Neutrophil (primary cell): ENCODE measurements around the gene CSF3.
A peak's percentile ranks its signal among the peaks of the same experiment; 100 is the strongest.

Source experiments
- H3K27ac ChIP-seq: fragments of 200-600 bp; sonication (generic); 2 replicates; pipeline ENCODE4 v1.5.1; 2016; ENCODE audit warnings: mild to moderate bottlenecking, moderate library complexity
- H3K27me3 ChIP-seq: fragments of 200-600 bp; sonication (generic); 2 replicates; pipeline ENCODE4 v1.6.0; 2016; ENCODE audit warnings: mild to moderate bottlenecking
- H3K36me3 ChIP-seq: fragments of 200-600 bp; sonication (generic); 2 replicates; pipeline ENCODE4 v1.5.1; 2017
- H3K4me1 ChIP-seq, 2 experiments: fragments of 200-600 bp in 1 of 2; sonication (generic) in 1 of 2; 1 replicate in 1 of 2; 2 replicates in 1 of 2; pipeline versions ENCODE4 v1.5.1 to v1.6.1; 2013 to 2016; ENCODE audit warnings: low read depth in 1 of 2, low read length in 1 of 2, mild to moderate bottlenecking in 1 of 2, moderate library complexity in 1 of 2; ENCODE audit not compliant: control insufficient read depth in 1 of 2, insufficient read depth in 1 of 2
- H3K4me3 ChIP-seq, 2 experiments: fragments of 200-600 bp in 1 of 2; sonication (generic) in 1 of 2; 1 replicate in 1 of 2; 2 replicates in 1 of 2; pipeline ENCODE4 v1.5.1; 2013 to 2016; ENCODE audit warnings: low read depth in 1 of 2, low read length in 1 of 2, mild to moderate bottlenecking in 1 of 2, moderate library complexity in 1 of 2
- H3K9me3 ChIP-seq: fragments of 200-600 bp; sonication (generic); 2 replicates; pipeline ENCODE4 v1.5.1; 2016
- CTCF ChIP-seq: fragments of 200-600 bp; sonication (generic); IDR thresholded peaks from 2 replicates; pipeline ENCODE4 v1.5.1; 2016; ENCODE audit warnings: antibody characterized with exemption

CSF3 gene

DNA sequence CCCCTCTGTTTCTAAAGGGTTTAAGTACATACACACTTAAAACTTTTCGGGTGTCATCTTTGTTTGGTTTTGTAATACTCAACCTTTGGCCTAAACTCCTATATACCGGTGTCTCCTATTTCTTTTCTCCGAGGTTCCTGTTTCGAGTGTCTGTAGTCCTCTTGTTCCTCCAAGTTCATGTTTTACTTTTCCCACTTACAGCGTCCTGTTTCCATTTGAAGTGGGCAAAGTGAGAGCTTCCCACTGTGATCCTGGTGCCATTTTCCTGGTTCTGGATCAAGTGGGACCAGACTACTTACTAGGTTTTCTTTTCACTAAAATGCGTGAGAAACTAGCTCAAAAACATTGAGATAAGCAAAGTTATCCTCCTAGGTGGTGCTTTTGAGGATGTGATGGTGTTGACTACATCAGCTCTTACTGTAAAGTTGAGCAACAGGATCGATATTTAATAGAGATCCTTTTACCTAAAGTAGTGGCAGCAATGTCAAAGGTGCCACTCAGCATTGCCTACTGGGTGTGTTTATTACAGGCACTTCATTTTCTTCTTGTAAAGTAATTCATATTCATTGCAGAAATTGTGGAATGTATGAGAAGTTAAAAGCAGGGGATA is 33.4 kb upstream of the CSF3 start:
- H3K27me3 ChIP-seq: no peaks in the 10 kb centered on the region
- no peak for TF ChIP-seq CTCF
- H3K4me1 ChIP-seq: peaks cover 27 to 30% of the 10 kb centered on the region in 2 experiments
- peak overlapping the region; percentile 90 for H3K27ac ChIP-seq
- peaks cover 27% of the 10 kb centered on the region for H3K36me3 ChIP-seq
- no peaks in the 10 kb centered on the region for H3K9me3 ChIP-seq
- H3K4me3 ChIP-seq: peak overlapping the region; percentile 78 to 96

DNA sequence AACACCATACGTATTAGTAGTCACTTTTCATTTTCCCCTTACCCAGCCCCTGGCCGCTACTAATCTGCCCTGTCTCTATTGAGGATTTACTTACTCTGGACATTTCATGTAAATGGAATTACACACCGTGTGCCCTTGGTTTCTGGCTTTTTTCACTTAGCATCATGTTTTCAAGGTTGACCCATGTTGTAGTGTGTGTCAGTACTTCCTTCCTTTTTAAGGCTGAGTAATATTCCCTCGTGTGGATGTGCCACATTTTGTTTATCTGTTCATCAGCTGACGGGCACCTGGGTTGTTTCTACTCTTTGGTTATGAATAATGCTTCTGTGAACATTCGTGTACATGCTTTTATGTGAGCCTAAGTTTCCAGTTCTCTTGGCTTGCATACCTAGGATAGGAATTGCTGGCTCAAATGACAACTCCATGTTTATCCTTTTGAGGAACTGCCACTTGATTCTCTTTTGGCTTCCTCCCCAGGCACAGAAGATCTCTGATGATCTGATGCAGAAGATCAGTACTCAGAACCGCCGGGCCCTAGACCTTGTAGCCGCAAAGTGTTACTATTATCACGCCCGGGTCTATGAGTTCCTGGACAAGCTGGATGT is 26.9 kb upstream of the CSF3 start:
- Histone ChIP-seq H3K36me3 (peaks cover 92% of the 10 kb centered on the region), H3K27ac (no peak overlapping the region)

GRCh38 chr17:39994448-39994847 is 20.8 kb upstream of the CSF3 start:
- no peak for TF ChIP-seq CTCF
- Histone ChIP-seq H3K27me3 (no peaks in the 10 kb centered on the region), H3K27ac (no peak overlapping the region), H3K4me3 (no peak overlapping the region), H3K36me3 (peaks cover 95% of the 10 kb centered on the region), H3K4me1 (no peaks in the 10 kb centered on the region), H3K9me3 (no peaks in the 10 kb centered on the region)

More for the DNA sequence above, 26.9 kb upstream of the CSF3 start:
- Histone ChIP-seq H3K27me3 (no peaks in the 10 kb centered on the region), H3K4me3 (no peak overlapping the region), H3K4me1 (no peaks in the 10 kb centered on the region), H3K9me3 (no peaks in the 10 kb centered on the region)
- no peak for TF ChIP-seq CTCF

GRCh38 chr17:39995438-39995837 is 19.8 kb upstream of the CSF3 start:
- Histone ChIP-seq H3K36me3 (peaks cover 85% of the 10 kb centered on the region), H3K27me3 (no peaks in the 10 kb centered on the region), H3K4me1 (no peaks in the 10 kb centered on the region), H3K9me3 (no peaks in the 10 kb centered on the region), H3K27ac (no peak overlapping the region), H3K4me3 (no peak overlapping the region)
- TF ChIP-seq CTCF: no peak

DNA sequence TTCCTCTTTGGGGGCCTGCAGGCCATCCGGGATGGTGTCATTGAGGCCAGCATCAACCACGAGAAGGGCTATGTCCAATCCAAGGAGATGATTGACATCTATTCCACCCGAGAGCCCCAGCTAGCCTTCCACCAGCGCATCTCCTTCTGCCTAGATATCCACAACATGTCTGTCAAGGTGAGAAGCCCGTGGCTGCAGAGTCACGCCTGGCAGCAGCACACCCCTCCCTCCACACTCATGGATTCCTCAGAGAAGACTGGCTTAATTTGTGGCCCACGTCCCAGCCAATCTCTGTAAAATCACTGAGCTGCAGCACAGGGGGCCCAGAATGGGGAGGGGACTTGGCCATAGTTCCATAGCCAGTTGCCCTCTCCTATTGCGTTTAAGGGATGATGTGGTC is 19.1 kb upstream of the CSF3 start:
- no peaks in the 10 kb centered on the region for H3K27me3 ChIP-seq
- no peak for TF ChIP-seq CTCF
- H3K9me3 ChIP-seq: no peaks in the 10 kb centered on the region
- H3K36me3 ChIP-seq: peaks cover 78% of the 10 kb centered on the region
- no peak overlapping the region for H3K4me3 ChIP-seq
- H3K4me1 ChIP-seq: no peaks in the 10 kb centered on the region
- no peak overlapping the region for H3K27ac ChIP-seq
